HepG2 (cell line): Measurements from ENCODE around the gene PLXND1. TPM values are rescaled to one million over a fixed set of nuclear protein-coding genes. Genes with fewer than 3 reads are reported as not detected.

Experiments
- ATAC-seq: fragments of 200-7000 bp; cut with Tn5 transposase; 3 replicates; pipeline ENCODE4 v1.9.1; 2020; ENCODE audit warnings: mild to moderate bottlenecking, moderate library complexity
- BruUV-seq: library from RNA; stranded (reverse); fragments of 400-500 nt; replicated peaks from 2 replicates; lab custom pipeline; 2021; lab: Mats Ljungman, UMichigan
- CTCF ChIA-PET: fragments of 300-600 bp; formaldehyde crosslinking; extraction: SDS; loops from one replicate; lab custom pipeline; 2021; ENCODE audit warnings: low total read pairs, inconsistent platforms, low intra/inter-chr PET ratio; lab: Yijun Ruan, JAX
- POLR2A ChIA-PET: fragments of 350-600 bp; sonication (Branson Sonifier 250); formaldehyde crosslinking; loops from one replicate; lab custom pipeline; 2020; ENCODE audit warnings: antibody characterized with exemption, inconsistent platforms; lab: Yijun Ruan, JAX
- DNase-seq: peaks from one replicate; pipeline ENCODE4 v3.0.0-alpha.2; 2015; ENCODE audit warnings: low spot score
- FAIRE-seq: peaks from 3 replicates; lab custom pipeline; 2011; peaks lifted over from hg19 to GRCh38; lab: Jason Lieb, UNC
- H2AFZ ChIP-seq: one replicate; pipeline ENCODE4 v1.6.1; 2011; ENCODE audit warnings: low read length, inconsistent platforms
- H3K27ac ChIP-seq: fragments of 300-600 bp; 3 replicates; pipeline ENCODE4 v1.8.0; 2011; ENCODE audit warnings: mixed run types, mild to moderate bottlenecking, mixed read lengths, low read length, inconsistent platforms; ENCODE audit not compliant: insufficient read depth; ENCODE audit errors: extremely low read length
- H3K27me3 ChIP-seq, 2 experiments: fragments of 200-600 bp in 1 of 2; 2 replicates in 1 of 2; 3 replicates in 1 of 2; pipeline versions ENCODE4 v1.6.0 to v1.8.0; 2011; ENCODE audit warnings: low read length in 2 of 2, mild to moderate bottlenecking in 2 of 2, moderate library complexity in 2 of 2, inconsistent platforms in 1 of 2; ENCODE audit not compliant: insufficient read depth in 2 of 2, control insufficient read depth in 1 of 2
- H3K36me3 ChIP-seq, 2 experiments: fragments of 200-600 bp in 1 of 2; replicated peaks in 1 of 2; 2 replicates in 1 of 2; 3 replicates in 1 of 2; pipeline versions ENCODE4 v1.5.1 to v1.8.0; 2011; ENCODE audit warnings: low read length in 2 of 2, inconsistent platforms in 1 of 2; ENCODE audit not compliant: insufficient read depth in 2 of 2, control insufficient read depth in 1 of 2
- H3K4me1 ChIP-seq: 2 replicates; pipeline ENCODE4 v1.5.1; 2012; ENCODE audit warnings: low read length, inconsistent platforms; ENCODE audit not compliant: insufficient read depth
- H3K4me2 ChIP-seq: 2 replicates; pipeline ENCODE4 v1.6.0; 2011; ENCODE audit warnings: low read depth, low read length, inconsistent platforms
- H3K4me3 ChIP-seq, 3 experiments: fragments of 200-600 bp in 1 of 3; sonication (generic), shearing (Covaris generic) in 1 of 3; replicated peaks in 1 of 3; 2 replicates each; pipeline ENCODE4 v1.5.1; 2011 to 2016; ENCODE audit warnings: low read length in 3 of 3, inconsistent platforms in 2 of 3, low read depth in 2 of 3, mild to moderate bottlenecking in 2 of 3, control low read depth in 1 of 3, mixed read lengths in 1 of 3; ENCODE audit not compliant: insufficient read depth in 1 of 3
- H3K79me2 ChIP-seq: one replicate; pipeline ENCODE4 v1.6.1; 2011; ENCODE audit warnings: low read length, inconsistent platforms; ENCODE audit not compliant: insufficient read depth
- H3K9ac ChIP-seq: 2 replicates; pipeline ENCODE4 v1.6.0; 2011; ENCODE audit warnings: mild to moderate bottlenecking, low read depth, low read length, inconsistent platforms; ENCODE audit not compliant: insufficient read depth
- H3K9me3 ChIP-seq: 2 replicates; pipeline ENCODE4 v1.5.1; 2012; ENCODE audit warnings: mild to moderate bottlenecking, low read length
- H4K20me1 ChIP-seq: 2 replicates; pipeline ENCODE4 v1.6.0; 2011; ENCODE audit warnings: inconsistent platforms, mild to moderate bottlenecking, low read length, moderate library complexity; ENCODE audit not compliant: insufficient read depth
- ADNP ChIP-seq: sonication (generic); formaldehyde crosslinking; IDR thresholded peaks from 2 replicates; pipeline ENCODE4 v1.4.0; 2020; ENCODE audit warnings: missing genetic modification reagents
- AKAP8 ChIP-seq: sonication (generic); formaldehyde crosslinking; IDR thresholded peaks from 2 replicates; pipeline ENCODE4 v1.5.1; 2020; ENCODE audit warnings: mild to moderate bottlenecking, missing genetic modification reagents
- ATM ChIP-seq: fragments of 450-650 bp; IDR thresholded peaks from 2 replicates; pipeline ENCODE4 v1.7.1; 2017; ENCODE audit warnings: mild to moderate bottlenecking, borderline replicate concordance
- EHMT2 ChIP-seq: fragments of 200-600 bp; sonication (generic); IDR thresholded peaks from 2 replicates; pipeline ENCODE4 v1.7.0; 2017; ENCODE audit warnings: antibody characterized with exemption, low read depth, low read length, borderline replicate concordance
- FLYWCH1 ChIP-seq: sonication (generic); formaldehyde crosslinking; IDR thresholded peaks from 2 replicates; pipeline ENCODE4 v1.8.1; 2023; ENCODE audit warnings: mild to moderate bottlenecking, missing genetic modification reagents
- FOXM1 ChIP-seq: sonication (generic); formaldehyde crosslinking; IDR thresholded peaks from 2 replicates; pipeline ENCODE4 v1.5.0; 2020; ENCODE audit warnings: missing genetic modification reagents
- IKZF1 ChIP-seq: fragments of 450-650 bp; IDR thresholded peaks from 2 replicates; pipeline ENCODE4 v1.7.1; 2016
- MYPOP ChIP-seq: sonication (generic); formaldehyde crosslinking; IDR thresholded peaks from 2 replicates; pipeline ENCODE4 v1.8.1; 2023; ENCODE audit warnings: mild to moderate bottlenecking, moderate library complexity, missing genetic modification reagents
- PHF8 ChIP-seq: sonication (generic); formaldehyde crosslinking; IDR thresholded peaks from 2 replicates; pipeline ENCODE4 v1.5.0; 2020; ENCODE audit warnings: missing genetic modification reagents
- PPARG ChIP-seq: conservative IDR thresholded peaks from 2 replicates; pipeline ENCODE4 v1.6.1; 2016; ENCODE audit warnings: missing biosample characterization, missing genetic modification reagents
- RBAK ChIP-seq: sonication (generic); formaldehyde crosslinking; IDR thresholded peaks from 2 replicates; pipeline ENCODE4 v1.5.1; 2020; ENCODE audit warnings: mild to moderate bottlenecking, missing genetic modification reagents
- SRSF1 ChIP-seq: fragments of 200-400 bp; formaldehyde crosslinking; optimal IDR thresholded peaks from 2 replicates; pipeline ENCODE3; 2017; ENCODE audit warnings: mild to moderate bottlenecking, low read depth, low read length, moderate library complexity
- TEAD3 ChIP-seq: optimal IDR thresholded peaks from 2 replicates; pipeline ENCODE3; 2016; ENCODE audit warnings: borderline replicate concordance
- TSC22D2 ChIP-seq: sonication (generic); formaldehyde crosslinking; IDR thresholded peaks from 2 replicates; pipeline ENCODE4 v1.5.1; 2020; ENCODE audit warnings: missing genetic modification reagents, mild to moderate bottlenecking, borderline replicate concordance
- ZNF747 ChIP-seq: sonication (generic); formaldehyde crosslinking; IDR thresholded peaks from 2 replicates; pipeline ENCODE4 v1.8.1; 2023; ENCODE audit warnings: missing genetic modification reagents, mild to moderate bottlenecking, borderline replicate concordance
- ZNF768 ChIP-seq: sonication (generic); formaldehyde crosslinking; IDR thresholded peaks from 2 replicates; pipeline ENCODE4 v1.4.0; 2020; ENCODE audit warnings: missing genetic modification reagents
- ZNF772 ChIP-seq: sonication (generic); formaldehyde crosslinking; IDR thresholded peaks from 2 replicates; pipeline ENCODE4 v1.5.0; 2020; ENCODE audit warnings: mild to moderate bottlenecking, missing genetic modification reagents
- ZNF850 ChIP-seq: sonication (generic); formaldehyde crosslinking; conservative IDR thresholded peaks from 2 replicates; pipeline ENCODE4 v1.9.0; 2021; ENCODE audit warnings: mild to moderate bottlenecking, missing genetic modification reagents
- WGBS: methylation state at CpG from one replicate; pipeline ENCODE4 v1.1.6; 2017; ENCODE audit warnings: low lambda C conversion rate; 5-methylcytosine and 5-hydroxymethylcytosine counted together
- in situ Hi-C: cut with HindIII; loops from 2 replicates; pipeline ENCODE4 v1.10.0; 2017; ENCODE audit warnings: low pct_unique_long_range_greater_than_20kb; ENCODE audit not compliant: extremely low pct_ligation_motif_present
- intact Hi-C: fragments of 100-400 bp; cut with micrococcal nuclease; formaldehyde crosslinking; loops from one replicate; pipeline ENCODE4 v1.10.0; 2022; ENCODE audit not compliant: unreplicated experiment
- polyA plus RNA-seq, 8 experiments: library from polyadenylated mRNA; depleted of rRNA in 3 of 8; stranded (reverse) in 7 of 8; unstranded in 1 of 8; fragments of >200 nt; fragmentation: Illumina TruSeq in 4 of 8; extraction: Trizol in 4 of 8; gene quantifications; 2 replicates each; pipeline versions ENCODE4 v1.2.1 to v1.2.3, GENCODE V29; 2011 to 2016; ENCODE audit warnings: low read depth in 4 of 8, missing spikeins in 1 of 8, mixed read lengths in 1 of 8; ENCODE audit not compliant: insufficient read depth in 1 of 8
- total RNA-seq, 5 experiments: library from RNA; depleted of rRNA; stranded (reverse); fragments of >200 nt; fragmentation: Illumina TruSeq; extraction: Trizol; gene quantifications; 2 replicates each; pipeline ENCODE4 v1.2.3, GENCODE V29; 2016; ENCODE audit warnings: low read depth in 1 of 5
- TF ChIP-seq, protein P1 (sequence below): sonication (generic); formaldehyde crosslinking; conservative IDR thresholded peaks from 2 replicates; pipeline ENCODE4 v1.4.0; 2020; ENCODE audit warnings: missing genetic modification reagents
- TF ChIP-seq, protein P2 (sequence below): sonication (generic); formaldehyde crosslinking; IDR thresholded peaks from 2 replicates; pipeline ENCODE4 v1.8.1; 2023; ENCODE audit warnings: mild to moderate bottlenecking, missing genetic modification reagents

The PLXND1 gene
- total and polyA plus RNA-seq, 2 of the 13 experiments (the other 11 are each of a cell fraction or from before 2014, with no cell fraction given) = 15.9 to 42.0 TPM

DNA sequence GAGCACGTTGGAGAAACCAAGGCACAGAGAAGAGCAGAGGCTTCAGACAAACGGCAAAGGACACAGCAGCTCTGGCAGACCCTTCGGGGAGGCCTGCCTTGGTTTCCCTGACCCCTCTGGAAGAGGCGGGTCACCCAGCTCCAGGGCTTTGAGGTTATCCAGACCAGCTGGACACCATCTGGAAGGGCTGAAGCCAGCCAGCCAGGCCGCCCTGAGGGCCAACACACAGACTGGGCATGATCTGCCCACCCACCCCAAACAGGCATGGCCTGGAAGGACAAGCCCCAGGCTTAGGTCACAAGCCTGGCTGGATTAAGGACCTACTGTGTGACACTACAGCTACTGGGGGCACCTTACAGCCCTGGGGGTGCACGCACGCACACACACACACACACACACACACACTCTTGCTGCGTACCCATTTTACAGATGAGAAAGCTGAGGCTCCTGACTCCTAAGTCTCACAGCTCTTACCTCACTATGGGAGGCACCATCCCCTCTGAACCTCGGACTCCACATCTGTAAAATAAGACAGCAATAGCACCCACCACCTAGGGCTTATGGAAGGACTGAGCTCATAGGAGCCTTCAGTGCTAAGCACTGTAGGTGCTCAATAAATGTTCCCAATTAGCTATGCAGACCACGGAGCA, 10.8 kb downstream of the PLXND1 start:
- peaks cover 0 to 5% of the 10 kb centered on the region in 2 experiments; a peak in 3 of 5 replicates for H3K36me3 ChIP-seq
- peak overlapping the region; percentile 73 for H3K9ac ChIP-seq
- 34% methylated on average over 5 of the region's 10 CpGs for whole genome bisulfite sequencing
- H3K9me3 ChIP-seq = no peaks in the 10 kb centered on the region
- H3K79me2 ChIP-seq = peaks cover 70% of the 10 kb centered on the region
- peak overlapping the region; percentile 28 to 70 (median 45) for H3K4me3 ChIP-seq
- ATAC-seq (no peak), DNase-seq (peak; percentile 46), FAIRE-seq (no peak)
- intact Hi-C loops (loop anchor here (2.0 kb wide), 1 partner anchor 31 kb away; no protein-coding TSS in a partner anchor), in situ Hi-C loops (no loop called here)
- H2AFZ ChIP-seq = no peak overlapping the region
- H4K20me1 ChIP-seq = no peaks in the 10 kb centered on the region; the same call in 1 of the 2 replicates
- POLR2A ChIA-PET = interaction anchor here (0.6 to 5.7 kb wide), 19 partner anchors 10 to 207 kb away, joined by 3 to 107 read pairs (median 7); partner anchors contain the start of gene PLXND1
- no peaks in the 10 kb centered on the region for H3K27me3 ChIP-seq
- peak overlapping the region; percentile 94 for H3K27ac ChIP-seq
- peak overlapping the region; percentile 85 for H3K4me2 ChIP-seq
- peaks cover 85% of the 10 kb centered on the region for H3K4me1 ChIP-seq
- CTCF ChIA-PET = no interaction called here
- TSS peak; percentile 52 for BruUV-seq
- TF ChIP-seq, protein P1, sequence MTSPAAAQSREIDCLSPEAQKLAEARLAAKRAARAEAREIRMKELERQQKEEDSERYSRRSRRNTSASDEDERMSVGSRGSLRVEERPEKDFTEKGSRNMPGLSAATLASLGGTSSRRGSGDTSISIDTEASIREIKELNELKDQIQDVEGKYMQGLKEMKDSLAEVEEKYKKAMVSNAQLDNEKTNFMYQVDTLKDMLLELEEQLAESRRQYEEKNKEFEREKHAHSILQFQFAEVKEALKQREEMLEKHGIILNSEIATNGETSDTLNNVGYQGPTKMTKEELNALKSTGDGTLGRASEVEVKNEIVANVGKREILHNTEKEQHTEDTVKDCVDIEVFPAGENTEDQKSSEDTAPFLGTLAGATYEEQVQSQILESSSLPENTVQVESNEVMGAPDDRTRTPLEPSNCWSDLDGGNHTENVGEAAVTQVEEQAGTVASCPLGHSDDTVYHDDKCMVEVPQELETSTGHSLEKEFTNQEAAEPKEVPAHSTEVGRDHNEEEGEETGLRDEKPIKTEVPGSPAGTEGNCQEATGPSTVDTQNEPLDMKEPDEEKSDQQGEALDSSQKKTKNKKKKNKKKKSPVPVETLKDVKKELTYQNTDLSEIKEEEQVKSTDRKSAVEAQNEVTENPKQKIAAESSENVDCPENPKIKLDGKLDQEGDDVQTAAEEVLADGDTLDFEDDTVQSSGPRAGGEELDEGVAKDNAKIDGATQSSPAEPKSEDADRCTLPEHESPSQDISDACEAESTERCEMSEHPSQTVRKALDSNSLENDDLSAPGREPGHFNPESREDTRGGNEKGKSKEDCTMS (CRISPR knock-in tag) = no peak
- no peak for TF ChIP-seq MYPOP (CRISPR knock-in tag)
- TF ChIP-seq ZNF850 = no peak
- TF ChIP-seq, protein P2, sequence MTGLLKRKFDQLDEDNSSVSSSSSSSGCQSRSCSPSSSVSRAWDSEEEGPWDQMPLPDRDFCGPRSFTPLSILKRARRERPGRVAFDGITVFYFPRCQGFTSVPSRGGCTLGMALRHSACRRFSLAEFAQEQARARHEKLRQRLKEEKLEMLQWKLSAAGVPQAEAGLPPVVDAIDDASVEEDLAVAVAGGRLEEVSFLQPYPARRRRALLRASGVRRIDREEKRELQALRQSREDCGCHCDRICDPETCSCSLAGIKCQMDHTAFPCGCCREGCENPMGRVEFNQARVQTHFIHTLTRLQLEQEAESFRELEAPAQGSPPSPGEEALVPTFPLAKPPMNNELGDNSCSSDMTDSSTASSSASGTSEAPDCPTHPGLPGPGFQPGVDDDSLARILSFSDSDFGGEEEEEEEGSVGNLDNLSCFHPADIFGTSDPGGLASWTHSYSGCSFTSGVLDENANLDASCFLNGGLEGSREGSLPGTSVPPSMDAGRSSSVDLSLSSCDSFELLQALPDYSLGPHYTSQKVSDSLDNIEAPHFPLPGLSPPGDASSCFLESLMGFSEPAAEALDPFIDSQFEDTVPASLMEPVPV = no peak
- no peak for TF ChIP-seq TSC22D2 (CRISPR knock-in tag)
- TF ChIP-seq ADNP (CRISPR knock-in tag) = peak; percentile 89; the same call in 1 of the 2 replicates
- no peak for TF ChIP-seq SRSF1
- TF ChIP-seq ZNF772 (CRISPR knock-in tag) = no peak
- TF ChIP-seq RBAK (CRISPR knock-in tag) = no peak
- no peak for TF ChIP-seq TEAD3 (CRISPR knock-in tag)
- no peak for TF ChIP-seq FLYWCH1 (CRISPR knock-in tag)
- TF ChIP-seq EHMT2 = no peak
- no peak for TF ChIP-seq IKZF1
- no peak for TF ChIP-seq ZNF768
- TF ChIP-seq FOXM1 (CRISPR knock-in tag) = no peak
- no peak for TF ChIP-seq PPARG
- no peak for TF ChIP-seq ATM
- 0 out of 2 replicates have a peak, but pooled peaks have one; percentile 68 for TF ChIP-seq AKAP8 (CRISPR knock-in tag)
- TF ChIP-seq PHF8 (CRISPR knock-in tag) = no peak
- TF ChIP-seq ZNF747 (CRISPR knock-in tag) = no peak; the same call in 1 of the 2 replicates
